Prostate gland (tissue), 2 donors: ENCODE results near the gene ITIH1. TPM values are rescaled to one million over a fixed set of nuclear protein-coding genes. Genes with fewer than 3 reads are reported as not detected.
"Not testable (repeated sequence)": the region's sequence is repeated elsewhere in the genome, so short reads cannot be mapped to it uniquely, and the experiment has no call there.

Source experiments
- DNase-seq: peaks from one replicate; pipeline ENCODE4 v3.0.0-alpha.2; 2019; ENCODE audit warnings: low spot score
- H3K27ac ChIP-seq, 2 donors: fragments of 200-600 bp; sonication (generic); 2 replicates each; pipeline ENCODE4 v1.5.1; 2017 to 2019
- H3K27me3 ChIP-seq: fragments of 200-600 bp; sonication (generic); replicated peaks from 2 replicates; pipeline ENCODE4 v1.5.1; 2019; ENCODE audit not compliant: insufficient read depth
- H3K36me3 ChIP-seq, 2 donors: fragments of 200-600 bp; sonication (generic); 1 replicate in 1 of 2; 2 replicates in 1 of 2; pipeline versions ENCODE4 v1.5.1 to v1.8.1; 2017 to 2019
- H3K4me1 ChIP-seq: fragments of 200-600 bp; sonication (generic); replicated peaks from 2 replicates; pipeline ENCODE4 v1.5.1; 2019
- H3K4me3 ChIP-seq, 2 donors: fragments of 200-600 bp; sonication (generic); 2 replicates each; pipeline ENCODE4 v1.5.1; 2017 to 2019
- H3K9me3 ChIP-seq: fragments of 200-600 bp; sonication (generic); 2 replicates; pipeline ENCODE4 v1.5.1; 2017
- CTCF ChIP-seq, 4 experiments: fragments of 200-600 bp in 2 of 4; fragments of 450-650 bp in 2 of 4; sonication (generic) in 2 of 4; IDR thresholded peaks; 1 replicate in 3 of 4; 2 replicates in 1 of 4; pipeline ENCODE4 v1.5.1; 2016 to 2019; ENCODE audit warnings: antibody characterized with exemption in 4 of 4, mild to moderate bottlenecking in 2 of 4, moderate library complexity in 2 of 4
- POLR2A ChIP-seq: fragments of 450-650 bp; IDR thresholded peaks from one replicate; pipeline ENCODE4 v1.6.1; 2016; ENCODE audit warnings: antibody characterized with exemption, mild to moderate bottlenecking
- POLR2AphosphoS5 ChIP-seq: sonication (generic); formaldehyde crosslinking; IDR thresholded peaks from one replicate; pipeline ENCODE4 v1.6.1; 2017; ENCODE audit warnings: antibody characterized with exemption
- WGBS: methylation state at CpG from one replicate; pipeline ENCODE4 v1.1.5; 2018; 5-methylcytosine and 5-hydroxymethylcytosine counted together
- intact Hi-C: fragments of 100-400 bp; cut with DNase I; formaldehyde crosslinking; loops from one replicate; pipeline ENCODE4 v1.14.2; 2022
- total RNA-seq, 2 donors: library from RNA; depleted of rRNA; stranded (reverse); fragments of >200 nt; gene quantifications; one replicate each; pipeline ENCODE4 v1.1.0, GENCODE V29; 2016

Gene ITIH1
- total RNA-seq, result 1 to 10 TPM in 1 of 2 donors, not detected in 1; 3.5 TPM

- 91% methylated on average over 12 of the region's 12 CpGs for WGBS
- intact Hi-C loops, result loop anchor here (10.0 kb wide), 1 partner anchor 297 kb away; no protein-coding TSS in a partner anchor
- Histone ChIP-seq H3K27ac (no peak within 1 kb of the TSS), H3K4me1 (no peaks in the 10 kb centered on the region), H3K9me3 (no peaks in the 10 kb centered on the region), H3K27me3 (peaks cover 1% of the 10 kb centered on the region), H3K36me3 (no peaks in the 10 kb centered on the region), H3K4me3 (no peak within 1 kb of the TSS)
- TF ChIP-seq POLR2AphosphoS5, result no peak
- no peak for TF ChIP-seq CTCF (IDR thresholded peaks at IDR 0.05)
- no peak for TF ChIP-seq POLR2A
- DNase-seq, result no peak
Measured at GRCh38 chr3:52777127-52777958, at the start of gene ITIH1. ITIH1 (plus strand) TSS chr3:52777599; CDS start chr3:52777616, 17 bp downstream.

- H3K27me3 ChIP-seq, H3K27ac ChIP-seq, H3K4me3 ChIP-seq, H3K4me1 ChIP-seq, DNase-seq, H3K9me3 ChIP-seq, H3K36me3 ChIP-seq, intact Hi-C loops: not testable (repeated sequence)
- WGBS, result 64% methylated on average over 3 of the region's 3 CpGs
Measured at GRCh38 chr3:52728753-52729152, 48.6 kb upstream of the ITIH1 start.

GRCh38 chr3:52730681-52731080, 46.7 kb upstream of the ITIH1 start:
- no peaks in the 10 kb centered on the region for H3K4me1 ChIP-seq
- H3K4me3 ChIP-seq, result no peak overlapping the region
- no peaks in the 10 kb centered on the region for H3K9me3 ChIP-seq
- H3K27me3 ChIP-seq, result no peaks in the 10 kb centered on the region
- intact Hi-C loops, result no loop called here
- no peak for DNase-seq
- peaks cover 0 to 3% of the 10 kb centered on the region in 2 donors for H3K36me3 ChIP-seq
- no peak overlapping the region for H3K27ac ChIP-seq
- TF ChIP-seq POLR2AphosphoS5 (no peak), CTCF (IDR thresholded peaks at IDR 0.05) (no peak), POLR2A (no peak)

GRCh38 chr3:52731590-52731989, 45.8 kb upstream of the ITIH1 start:
- Histone ChIP-seq H3K9me3 (no peaks in the 10 kb centered on the region), H3K27ac (no peak overlapping the region), H3K4me1 (no peaks in the 10 kb centered on the region), H3K4me3 (no peak overlapping the region), H3K27me3 (no peaks in the 10 kb centered on the region), H3K36me3 (peaks cover 0 to 6% of the 10 kb centered on the region in 2 donors)
- intact Hi-C loops, result no loop called here
- WGBS, result 97% methylated on average over 14 of the region's 14 CpGs
- no peak for TF ChIP-seq POLR2A
- TF ChIP-seq POLR2AphosphoS5, result no peak
- no peak for TF ChIP-seq CTCF (IDR thresholded peaks at IDR 0.05)
- no peak for DNase-seq

- no peak for DNase-seq
- H3K36me3 ChIP-seq, result peaks cover 0 to 6% of the 10 kb centered on the region in 2 donors
- intact Hi-C loops, result no loop called here
- H3K27me3 ChIP-seq, result no peaks in the 10 kb centered on the region
- H3K4me1 ChIP-seq, result no peaks in the 10 kb centered on the region
- WGBS, result 91% methylated on average over 10 of the region's 10 CpGs
- no peak overlapping the region for H3K27ac ChIP-seq
- H3K9me3 ChIP-seq, result no peaks in the 10 kb centered on the region
- TF ChIP-seq POLR2AphosphoS5, result no peak
- no peak for TF ChIP-seq POLR2A
- TF ChIP-seq CTCF (IDR thresholded peaks at IDR 0.05), result no peak
- no peak overlapping the region for H3K4me3 ChIP-seq
Measured at GRCh38 chr3:52733256-52733891, 44.0 kb upstream of the ITIH1 start.
